GM23338 (cell line): ENCODE results near the gene OR2A12. TPM values are rescaled to one million over a fixed set of nuclear protein-coding genes. Genes with fewer than 3 reads are reported as not detected.
"Not testable (repeated sequence)": the region's sequence is repeated elsewhere in the genome, so short reads cannot be mapped to it uniquely, and the experiment has no call there.

Source experiments
- ATAC-seq: fragments of 200-7000 bp; cut with Tn5 transposase; 3 replicates; pipeline ENCODE4 v1.9.1; 2020
- DNase-seq: peaks from one replicate; pipeline ENCODE4 v3.0.0-alpha.2; 2015; ENCODE audit warnings: low spot score
- H2AFZ ChIP-seq: fragments of 200-600 bp; sonication (generic); 2 replicates; pipeline ENCODE4 v1.8.0; 2016; ENCODE audit warnings: antibody characterized with exemption, mild to moderate bottlenecking, moderate library complexity
- H3F3A ChIP-seq: fragments of 200-600 bp; sonication (generic); replicated peaks from 2 replicates; pipeline ENCODE4 v1.8.0; 2017; ENCODE audit warnings: antibody characterized with exemption, mixed run types, low read depth
- H3K27ac ChIP-seq: fragments of 200-600 bp; sonication (generic); 2 replicates; pipeline ENCODE4 v1.6.1; 2016; ENCODE audit warnings: low read depth
- H3K27me3 ChIP-seq: fragments of 200-600 bp; sonication (generic); 2 replicates; pipeline ENCODE4 v1.8.0; 2016; ENCODE audit warnings: mild to moderate bottlenecking, mixed run types, moderate library complexity; ENCODE audit not compliant: insufficient read depth
- H3K36me3 ChIP-seq: fragments of 200-600 bp; sonication (generic); 2 replicates; pipeline ENCODE4 v1.8.0; 2016; ENCODE audit warnings: mild to moderate bottlenecking; ENCODE audit not compliant: insufficient read depth
- H3K4me1 ChIP-seq: fragments of 200-600 bp; sonication (generic); 2 replicates; pipeline ENCODE4 v1.8.0; 2016; ENCODE audit warnings: mild to moderate bottlenecking, moderate library complexity; ENCODE audit not compliant: insufficient read depth
- H3K4me2 ChIP-seq: fragments of 200-600 bp; sonication (generic); 2 replicates; pipeline ENCODE4 v1.7.1; 2017; ENCODE audit warnings: mixed run types
- H3K4me3 ChIP-seq: fragments of 200-600 bp; sonication (generic); 2 replicates; pipeline ENCODE4 v1.6.1; 2016; ENCODE audit warnings: mixed run types
- H3K79me2 ChIP-seq: fragments of 200-600 bp; sonication (generic); replicated peaks from 2 replicates; pipeline ENCODE4 v1.8.0; 2017; ENCODE audit warnings: mild to moderate bottlenecking; ENCODE audit not compliant: insufficient read depth
- H3K9me2 ChIP-seq: fragments of 200-600 bp; sonication (generic); 2 replicates; pipeline ENCODE4 v1.8.0; 2017; ENCODE audit not compliant: insufficient read depth
- H4K20me1 ChIP-seq: fragments of 200-600 bp; sonication (generic); replicated peaks from 2 replicates; pipeline ENCODE4 v1.8.0; 2017; ENCODE audit warnings: mild to moderate bottlenecking; ENCODE audit not compliant: insufficient read depth
- H3K27ac Mint-ChIP-seq: 2 replicates; pipeline ENCODE4 v1.8.0; 2020; ENCODE audit warnings: inconsistent platforms, mild to moderate bottlenecking, moderate library complexity, mixed read lengths
- H3K27me3 Mint-ChIP-seq: 3 replicates; pipeline ENCODE4 v1.8.0; 2022; ENCODE audit warnings: low read depth, mild to moderate bottlenecking, moderate library complexity, mixed read lengths, inconsistent platforms; ENCODE audit not compliant: insufficient read depth, poor library complexity
- H3K36me3 Mint-ChIP-seq: 3 replicates; pipeline ENCODE4 v1.8.0; 2021; ENCODE audit warnings: low read depth, mild to moderate bottlenecking, inconsistent platforms, moderate library complexity, mixed read lengths
- H3K4me1 Mint-ChIP-seq: 3 replicates; pipeline ENCODE4 v1.8.0; 2020; ENCODE audit warnings: mild to moderate bottlenecking, inconsistent platforms, mixed read lengths
- H3K4me3 Mint-ChIP-seq: 3 replicates; pipeline ENCODE4 v1.8.0; 2021; ENCODE audit warnings: moderate library complexity, mild to moderate bottlenecking, inconsistent platforms, mixed read lengths
- H3K9me3 Mint-ChIP-seq: 3 replicates; pipeline ENCODE4 v1.8.0; 2020; ENCODE audit warnings: moderate library complexity, mild to moderate bottlenecking, inconsistent platforms, mixed read lengths
- POLR2AphosphoS5 ChIP-seq: IDR thresholded peaks from 2 replicates; pipeline ENCODE4 v1.6.1; 2016; ENCODE audit warnings: antibody characterized with exemption, low read depth
- STAT1 ChIP-seq: IDR thresholded peaks from one replicate; pipeline ENCODE4 v1.6.1; 2016; ENCODE audit warnings: antibody characterized with exemption; ENCODE audit not compliant: unreplicated experiment
- ZNF331 ChIP-seq: fragments of 250-450 bp; sonication (Bioruptor Pico); IDR thresholded peaks from 2 replicates; pipeline ENCODE4 v1.5.0; 2020; ENCODE audit warnings: low read depth, mild to moderate bottlenecking, moderate library complexity
- ZNF462 ChIP-seq: fragments of 250-450 bp; sonication (Bioruptor Pico); IDR thresholded peaks from 2 replicates; pipeline ENCODE4 v1.5.0; 2020; ENCODE audit warnings: mild to moderate bottlenecking, moderate library complexity
- polyA plus RNA-seq: library from polyadenylated mRNA; unstranded; fragments of >200 nt; fragmentation: Nextera tagmentation; extraction: Ambion mirVana; gene quantifications from 2 replicates; pipeline ENCODE4 v1.2.1, GENCODE V29; 2016
- total RNA-seq: library from RNA; depleted of rRNA; stranded (reverse); fragments of >200 nt; shearing (Covaris generic); gene quantifications from 2 replicates; pipeline ENCODE4 v1.2.3, GENCODE V29; 2014

Gene OR2A12
- total and polyA plus RNA-seq, 2 experiments from 2014 or later: not detected

- not testable (repeated sequence) for H3K4me1 ChIP-seq, H3K27me3 ChIP-seq, H3K4me1 Mint-ChIP-seq, H3K79me2 ChIP-seq, H4K20me1 ChIP-seq, ATAC-seq, H3K4me3 ChIP-seq, H3K36me3 ChIP-seq, H3K27me3 Mint-ChIP-seq, H3K4me2 ChIP-seq, H3K27ac ChIP-seq, DNase-seq, H3K36me3 Mint-ChIP-seq, H3F3A ChIP-seq, H3K4me3 Mint-ChIP-seq, H3K27ac Mint-ChIP-seq, H3K9me2 ChIP-seq, H3K9me3 Mint-ChIP-seq
- H2AFZ ChIP-seq: 0 out of 2 replicates have a peak overlapping the region, but pooled peaks have one; percentile 47
These were observed 35.2 kb upstream of the OR2A12 start for GRCh38 chr7:144050884-144051283.

GRCh38 chr7:144057954-144058353 lies 28.1 kb upstream of the OR2A12 start:
- Mint-ChIP-seq H3K27me3 (no peaks in the 10 kb centered on the region), H3K4me1 (peaks cover 12% of the 10 kb centered on the region), H3K9me3 (peaks cover 13% of the 10 kb centered on the region; the same call in 2 of the 3 replicates), H3K36me3 (peaks cover 12% of the 10 kb centered on the region), H3K27ac (no peak overlapping the region), H3K4me3 (no peak overlapping the region)
- ATAC-seq: no peak
- TF ChIP-seq POLR2AphosphoS5: no peak
- TF ChIP-seq ZNF462 (CRISPR knock-in tag): no peak
- TF ChIP-seq STAT1: no peak
- TF ChIP-seq ZNF331 (CRISPR knock-in tag): no peak
- Histone ChIP-seq H3K4me2 (no peak overlapping the region), H3K27ac (no peak overlapping the region), H3K4me1 (no peaks in the 10 kb centered on the region), H3K27me3 (no peaks in the 10 kb centered on the region), H4K20me1 (no peaks in the 10 kb centered on the region), H3K79me2 (no peaks in the 10 kb centered on the region), H3K36me3 (no peaks in the 10 kb centered on the region), H3K9me2 (peaks cover 3% of the 10 kb centered on the region; the same call in 1 of the 2 replicates), H2AFZ (no peak overlapping the region), H3K4me3 (no peak overlapping the region), H3F3A (no peaks in the 10 kb centered on the region)
- no peak for DNase-seq
